Stimulated activated CD8-positive, alpha-beta memory T cell treated with anti-CD3 and anti-CD28 coated beads, Interleukin-15, amount 100 ng/mL, for 48 hours (primary cell): ENCODE measurements around the gene HAT1.

ENCODE experiments used
- DNase-seq, 2 donors: peaks; one replicate each; pipeline ENCODE4 v3.0.0-alpha.2; 2020; ENCODE audit warnings: low read depth in 2 of 2

HAT1 gene

GRCh38 chr2:171919453-171919852 lies 2.8 kb upstream of the HAT1 start:
- no peak for DNase-seq

- DNase-seq: no peak
Measured at GRCh38 chr2:171921970-171922229, 361 bp upstream of the HAT1 start.

GRCh38 chr2:171923206-171923605 lies 945 bp downstream of the HAT1 start:
- no peak for DNase-seq

- DNase-seq: no peak
Measured at GRCh38 chr2:171924170-171924942, 2.1 kb downstream of the HAT1 start.

GRCh38 chr2:171930385-171930784 lies 8.1 kb downstream of the HAT1 start:
- DNase-seq: no peak

GRCh38 chr2:171939058-171939742 lies 16.9 kb downstream of the HAT1 start:
- no peak for DNase-seq

GRCh38 chr2:171939743-171940071 lies 17.4 kb downstream of the HAT1 start:
- DNase-seq: no peak

- no peak for DNase-seq
Measured at GRCh38 chr2:171941316-171941699, 19.0 kb downstream of the HAT1 start.

- DNase-seq: no peak
Measured at GRCh38 chr2:171943869-171944268, 21.6 kb downstream of the HAT1 start.

- DNase-seq: no peak
Measured at GRCh38 chr2:171952276-171952675, 30.0 kb downstream of the HAT1 start.

- no peak for DNase-seq
Measured at GRCh38 chr2:171952748-171953147, 30.5 kb downstream of the HAT1 start.

GRCh38 chr2:171956135-171956825 lies 34.0 kb downstream of the HAT1 start:
- no peak for DNase-seq

- no peak for DNase-seq
Measured at GRCh38 chr2:171957061-171957460, 34.8 kb downstream of the HAT1 start.

GRCh38 chr2:171958475-171958874 lies 36.2 kb downstream of the HAT1 start:
- DNase-seq: no peak

- no peak for DNase-seq
Measured at GRCh38 chr2:171959998-171960397, 37.7 kb downstream of the HAT1 start.

GRCh38 chr2:171960570-171960969 lies 38.3 kb downstream of the HAT1 start:
- no peak for DNase-seq

- DNase-seq: no peak
Measured at GRCh38 chr2:171963198-171963597, 40.9 kb downstream of the HAT1 start.

- no peak for DNase-seq
Measured at GRCh38 chr2:171964308-171964707, 42.0 kb downstream of the HAT1 start.

- no peak for DNase-seq
Measured at GRCh38 chr2:171965238-171965637, 43.0 kb downstream of the HAT1 start.

GRCh38 chr2:171965661-171966060 lies 43.4 kb downstream of the HAT1 start:
- no peak for DNase-seq

GRCh38 chr2:171966235-171966634 lies 44.0 kb downstream of the HAT1 start:
- DNase-seq: no peak

- DNase-seq: no peak
Measured at GRCh38 chr2:171966688-171967087, 44.4 kb downstream of the HAT1 start.

GRCh38 chr2:171968509-171968908 lies 46.2 kb downstream of the HAT1 start:
- DNase-seq: no peak
